D721Med (cell line): ENCODE data around the gene SPDYE2B.
"Not testable (repeated sequence)": the region's sequence is repeated elsewhere in the genome, so short reads cannot be mapped to it uniquely, and the experiment has no call there.

Source experiments
- DNase-seq: peaks from one replicate; pipeline ENCODE4 v3.0.0; 2011; ENCODE audit warnings: low spot score; ENCODE audit not compliant: insufficient read length
- FAIRE-seq: peaks from 2 replicates; lab custom pipeline; 2011; peaks lifted over from hg19 to GRCh38; lab: Jason Lieb, UNC
- CTCF ChIP-seq: IDR thresholded peaks from 2 replicates; pipeline ENCODE4 v1.5.1; 2012; ENCODE audit warnings: mild to moderate bottlenecking, control low read depth; ENCODE audit not compliant: insufficient read depth; ENCODE audit errors: missing control alignments

SPDYE2B gene

GRCh38 chr7:102636956-102637355 is 13.2 kb upstream of the SPDYE2B start:
- FAIRE-seq, DNase-seq: not testable (repeated sequence)

- not testable (repeated sequence) for DNase-seq, FAIRE-seq
Measured at GRCh38 chr7:102638848-102639247, 11.3 kb upstream of the SPDYE2B start.

- not testable (repeated sequence) for DNase-seq, FAIRE-seq
Measured at GRCh38 chr7:102642691-102643090, 7.4 kb upstream of the SPDYE2B start, which contains the start of gene UPK3BL1. Gene UPK3BL1, minus strand, starts transcription at chr7:102642791. Its CDS starts 50 bp downstream, at chr7:102642741.

GRCh38 chr7:102643404-102643803 is 6.7 kb upstream of the SPDYE2B start:
- FAIRE-seq, DNase-seq: not testable (repeated sequence)

- FAIRE-seq, DNase-seq: not testable (repeated sequence)
Measured at GRCh38 chr7:102647813-102648212, 2.3 kb upstream of the SPDYE2B start.

GRCh38 chr7:102664765-102665164 is 14.6 kb downstream of the SPDYE2B start:
- not testable (repeated sequence) for FAIRE-seq, DNase-seq

- not testable (repeated sequence) for FAIRE-seq, DNase-seq
Measured at GRCh38 chr7:102666850-102667249, 16.7 kb downstream of the SPDYE2B start.

GRCh38 chr7:102667523-102667922 is 17.4 kb downstream of the SPDYE2B start:
- not testable (repeated sequence) for FAIRE-seq, DNase-seq

- not testable (repeated sequence) for FAIRE-seq, DNase-seq
- TF ChIP-seq CTCF: peak; percentile 19
Measured at GRCh38 chr7:102671166-102671955, 21.2 kb downstream of the SPDYE2B start, which contains the start of gene POLR2J2. Gene POLR2J2, minus strand, starts transcription at chr7:102671663. Its CDS starts 62 bp downstream, at chr7:102671601.

GRCh38 chr7:102671956-102672307 is 21.8 kb downstream of the SPDYE2B start:
- not testable (repeated sequence) for FAIRE-seq, DNase-seq

- not testable (repeated sequence) for FAIRE-seq, DNase-seq
Measured at GRCh38 chr7:102673447-102674067, 23.4 kb downstream of the SPDYE2B start.

- FAIRE-seq, DNase-seq: not testable (repeated sequence)
Measured at GRCh38 chr7:102675545-102675944, 25.4 kb downstream of the SPDYE2B start.

GRCh38 chr7:102680780-102681179 is 30.7 kb downstream of the SPDYE2B start:
- not testable (repeated sequence) for DNase-seq, FAIRE-seq

GRCh38 chr7:102682560-102682959 is 32.4 kb downstream of the SPDYE2B start:
- not testable (repeated sequence) for DNase-seq

GRCh38 chr7:102688299-102689036 is 38.3 kb downstream of the SPDYE2B start:
- not testable (repeated sequence) for FAIRE-seq, DNase-seq

More at GRCh38 chr7:102682560-102682959, 32.4 kb downstream of the SPDYE2B start:
- not testable (repeated sequence) for FAIRE-seq

GRCh38 chr7:102689436-102690282 is 39.5 kb downstream of the SPDYE2B start:
- FAIRE-seq, DNase-seq: not testable (repeated sequence)

GRCh38 chr7:102690602-102691001 is 40.5 kb downstream of the SPDYE2B start:
- DNase-seq, FAIRE-seq: not testable (repeated sequence)
